ENCODE measurements around the gene CYREN. TPM values are rescaled to one million over a fixed set of nuclear protein-coding genes. Genes with fewer than 3 reads are reported as not detected.

Gene CYREN
- total and polyA plus RNA-seq, 2 of the 13 experiments (the other 11 are each of a cell fraction or from before 2014, with no cell fraction given): 20.7 to 60.7 TPM

DNA sequence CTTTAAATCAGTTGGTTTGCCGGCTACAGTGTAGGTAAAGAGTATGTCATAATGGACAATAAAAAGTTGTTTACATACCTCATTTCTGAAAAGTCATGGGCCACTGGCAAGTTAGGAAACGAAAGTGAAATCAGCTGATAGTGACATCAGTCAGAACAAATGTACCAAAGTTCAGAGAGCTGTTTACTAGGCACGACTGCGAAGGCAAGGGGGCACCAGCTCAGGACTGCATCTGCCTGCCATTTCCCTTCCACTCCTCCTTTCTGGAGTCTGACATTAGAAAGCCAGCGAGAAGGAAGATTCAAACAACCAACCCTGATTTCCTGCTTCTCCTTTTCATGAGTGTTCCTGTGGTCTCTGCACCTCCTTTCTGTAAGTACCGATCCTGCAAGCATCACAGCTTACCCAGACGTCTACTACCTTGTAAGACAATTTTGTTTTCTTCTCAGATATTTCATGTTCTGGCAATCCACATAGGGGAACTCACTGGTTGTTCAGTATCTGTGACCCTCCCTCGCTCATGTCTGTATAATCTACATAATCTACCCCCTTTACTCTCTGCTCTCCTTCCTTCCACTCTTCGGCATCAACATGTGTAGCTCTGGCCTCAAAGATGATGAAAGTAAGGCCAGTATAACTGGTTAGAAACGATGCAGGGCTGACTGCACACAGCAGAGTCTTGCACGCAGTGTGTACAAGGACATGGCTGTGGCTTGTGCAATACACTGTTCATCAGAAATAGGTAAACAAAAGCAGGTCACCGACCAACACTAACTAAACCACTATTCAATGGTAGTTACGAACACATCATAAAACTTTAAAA lies 22.4 kb downstream of the CYREN start, which contains the start of gene TMEM140 (continued):
- TF ChIP-seq, protein P1, sequence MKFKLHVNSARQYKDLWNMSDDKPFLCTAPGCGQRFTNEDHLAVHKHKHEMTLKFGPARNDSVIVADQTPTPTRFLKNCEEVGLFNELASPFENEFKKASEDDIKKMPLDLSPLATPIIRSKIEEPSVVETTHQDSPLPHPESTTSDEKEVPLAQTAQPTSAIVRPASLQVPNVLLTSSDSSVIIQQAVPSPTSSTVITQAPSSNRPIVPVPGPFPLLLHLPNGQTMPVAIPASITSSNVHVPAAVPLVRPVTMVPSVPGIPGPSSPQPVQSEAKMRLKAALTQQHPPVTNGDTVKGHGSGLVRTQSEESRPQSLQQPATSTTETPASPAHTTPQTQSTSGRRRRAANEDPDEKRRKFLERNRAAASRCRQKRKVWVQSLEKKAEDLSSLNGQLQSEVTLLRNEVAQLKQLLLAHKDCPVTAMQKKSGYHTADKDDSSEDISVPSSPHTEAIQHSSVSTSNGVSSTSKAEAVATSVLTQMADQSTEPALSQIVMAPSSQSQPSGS (CRISPR knock-in tag; IDR thresholded peaks at IDR 0.05): peak; percentile 99
- no peak for TF ChIP-seq GLMP (CRISPR knock-in tag; IDR thresholded peaks at IDR 0.05; ENCODE audit: borderline replicate concordance)
- TF ChIP-seq, protein P2, sequence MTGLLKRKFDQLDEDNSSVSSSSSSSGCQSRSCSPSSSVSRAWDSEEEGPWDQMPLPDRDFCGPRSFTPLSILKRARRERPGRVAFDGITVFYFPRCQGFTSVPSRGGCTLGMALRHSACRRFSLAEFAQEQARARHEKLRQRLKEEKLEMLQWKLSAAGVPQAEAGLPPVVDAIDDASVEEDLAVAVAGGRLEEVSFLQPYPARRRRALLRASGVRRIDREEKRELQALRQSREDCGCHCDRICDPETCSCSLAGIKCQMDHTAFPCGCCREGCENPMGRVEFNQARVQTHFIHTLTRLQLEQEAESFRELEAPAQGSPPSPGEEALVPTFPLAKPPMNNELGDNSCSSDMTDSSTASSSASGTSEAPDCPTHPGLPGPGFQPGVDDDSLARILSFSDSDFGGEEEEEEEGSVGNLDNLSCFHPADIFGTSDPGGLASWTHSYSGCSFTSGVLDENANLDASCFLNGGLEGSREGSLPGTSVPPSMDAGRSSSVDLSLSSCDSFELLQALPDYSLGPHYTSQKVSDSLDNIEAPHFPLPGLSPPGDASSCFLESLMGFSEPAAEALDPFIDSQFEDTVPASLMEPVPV (CRISPR knock-in tag; IDR thresholded peaks at IDR 0.05): no peak
- TF ChIP-seq PHB2 (IDR thresholded peaks at IDR 0.05; ENCODE audit: partially characterized antibody): no peak
- TF ChIP-seq YEATS4 (CRISPR knock-in tag; IDR thresholded peaks at IDR 0.05; ENCODE audit: borderline replicate concordance): peak; percentile 74; the same call in 1 of the 2 replicates
- TF ChIP-seq ZNF788 (CRISPR knock-in tag; IDR thresholded peaks at IDR 0.05; ENCODE audit: borderline replicate concordance): peak; percentile 73; the same call in 1 of the 2 replicates
- TF ChIP-seq KLF9 (CRISPR knock-in tag; IDR thresholded peaks at IDR 0.05; ENCODE audit: low read depth): no peak; the same call in 1 of the 2 replicates
- TF ChIP-seq, protein P3, sequence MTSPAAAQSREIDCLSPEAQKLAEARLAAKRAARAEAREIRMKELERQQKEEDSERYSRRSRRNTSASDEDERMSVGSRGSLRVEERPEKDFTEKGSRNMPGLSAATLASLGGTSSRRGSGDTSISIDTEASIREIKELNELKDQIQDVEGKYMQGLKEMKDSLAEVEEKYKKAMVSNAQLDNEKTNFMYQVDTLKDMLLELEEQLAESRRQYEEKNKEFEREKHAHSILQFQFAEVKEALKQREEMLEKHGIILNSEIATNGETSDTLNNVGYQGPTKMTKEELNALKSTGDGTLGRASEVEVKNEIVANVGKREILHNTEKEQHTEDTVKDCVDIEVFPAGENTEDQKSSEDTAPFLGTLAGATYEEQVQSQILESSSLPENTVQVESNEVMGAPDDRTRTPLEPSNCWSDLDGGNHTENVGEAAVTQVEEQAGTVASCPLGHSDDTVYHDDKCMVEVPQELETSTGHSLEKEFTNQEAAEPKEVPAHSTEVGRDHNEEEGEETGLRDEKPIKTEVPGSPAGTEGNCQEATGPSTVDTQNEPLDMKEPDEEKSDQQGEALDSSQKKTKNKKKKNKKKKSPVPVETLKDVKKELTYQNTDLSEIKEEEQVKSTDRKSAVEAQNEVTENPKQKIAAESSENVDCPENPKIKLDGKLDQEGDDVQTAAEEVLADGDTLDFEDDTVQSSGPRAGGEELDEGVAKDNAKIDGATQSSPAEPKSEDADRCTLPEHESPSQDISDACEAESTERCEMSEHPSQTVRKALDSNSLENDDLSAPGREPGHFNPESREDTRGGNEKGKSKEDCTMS (CRISPR knock-in tag; conservative IDR thresholded peaks at IDR 0.05): no peak
- no peak for TF ChIP-seq ZBTB26 (CRISPR knock-in tag; IDR thresholded peaks at IDR 0.05; ENCODE audit: borderline replicate concordance)
- no peak for TF ChIP-seq SP2 (CRISPR knock-in tag; IDR thresholded peaks at IDR 0.05)
- TF ChIP-seq SETDB1 (CRISPR knock-in tag; IDR thresholded peaks at IDR 0.05; ENCODE audit: borderline replicate concordance): no peak
- TF ChIP-seq ELK4 (CRISPR knock-in tag; IDR thresholded peaks at IDR 0.05; ENCODE audit: borderline replicate concordance): no peak
- TF ChIP-seq NR0B2 (CRISPR knock-in tag; IDR thresholded peaks at IDR 0.05): no peak
- TF ChIP-seq ZNF354B (CRISPR knock-in tag; IDR thresholded peaks at IDR 0.05): no peak
